Neural cell (in vitro differentiated cells): Measurements from ENCODE around the gene DIS3L2.
A peak's percentile ranks its signal among the peaks of the same experiment; 100 is the strongest.

ENCODE experiments used
- CTCF ChIP-seq: fragments of 450-650 bp; IDR thresholded peaks from 2 replicates; pipeline ENCODE4 v1.5.1; 2014; ENCODE audit warnings: antibody characterized with exemption, mild to moderate bottlenecking, moderate library complexity; ENCODE audit not compliant: poor library complexity, severe bottlenecking
- EP300 ChIP-seq: fragments of 450-650 bp; conservative IDR thresholded peaks from 2 replicates; pipeline ENCODE4 v1.6.1; 2014; ENCODE audit warnings: antibody characterized with exemption, mild to moderate bottlenecking, moderate library complexity; ENCODE audit not compliant: poor library complexity, severe bottlenecking
- EZH2 ChIP-seq: fragments of 200-600, 300-800 bp; shearing (Covaris generic), sonication (generic); IDR thresholded peaks from 2 replicates; pipeline ENCODE4 v1.6.1; 2014; ENCODE audit warnings: antibody characterized with exemption, low read length, borderline replicate concordance, mild to moderate bottlenecking; ENCODE audit not compliant: insufficient read depth, poor library complexity, severe bottlenecking
- MXI1 ChIP-seq: fragments of 450-650 bp; conservative IDR thresholded peaks from 2 replicates; pipeline ENCODE4 v1.6.1; 2014; ENCODE audit warnings: antibody characterized with exemption, mild to moderate bottlenecking; ENCODE audit not compliant: poor library complexity, severe bottlenecking
- POLR2AphosphoS5 ChIP-seq: IDR thresholded peaks from 2 replicates; pipeline ENCODE4 v1.6.1; 2012
- RAD21 ChIP-seq: fragments of 450-650 bp; conservative IDR thresholded peaks from 2 replicates; pipeline ENCODE4 v1.6.1; 2014; ENCODE audit warnings: antibody characterized with exemption, mild to moderate bottlenecking, moderate library complexity
- REST ChIP-seq: IDR thresholded peaks from 2 replicates; pipeline ENCODE4 v1.6.1; 2012; ENCODE audit warnings: borderline replicate concordance
- SMC3 ChIP-seq: fragments of 450-650 bp; conservative IDR thresholded peaks from 2 replicates; pipeline ENCODE4 v1.6.1; 2014; ENCODE audit warnings: antibody characterized with exemption, mild to moderate bottlenecking, moderate library complexity; ENCODE audit not compliant: poor library complexity
- TAF1 ChIP-seq: IDR thresholded peaks from 2 replicates; pipeline ENCODE4 v1.6.1; 2012; ENCODE audit warnings: low read depth

GRCh38 chr2:232328032-232328422 is 366.5 kb downstream of the DIS3L2 start:
- no peak for TF ChIP-seq RAD21
- TF ChIP-seq EP300: no peak
- no peak for TF ChIP-seq SMC3
- peak; percentile 12 for TF ChIP-seq CTCF
- no peak for TF ChIP-seq TAF1
- no peak for TF ChIP-seq POLR2AphosphoS5
- TF ChIP-seq REST: no peak
- no peak for TF ChIP-seq EZH2
- TF ChIP-seq MXI1: no peak
